ENCODE results near the gene KCNS1.

- TF ChIP-seq POLR2AphosphoS5 (IDR thresholded peaks at IDR 0.05; ENCODE audit: low read depth) (no peak), CTCF (conservative IDR thresholded peaks at IDR 0.05; ENCODE audit: low read depth in 2 of 2) (peak; percentile 33 to 63), REST (IDR thresholded peaks at IDR 0.05; ENCODE audit: unreplicated experiment) (no peak), ETS1 (IDR thresholded peaks at IDR 0.05) (no peak)
Observed at GRCh38 chr20:45097485-45098102, 3.3 kb downstream of the KCNS1 start.

Data from GM23338 (cell line).